ENCODE data around the gene ZNRF3.

DNA sequence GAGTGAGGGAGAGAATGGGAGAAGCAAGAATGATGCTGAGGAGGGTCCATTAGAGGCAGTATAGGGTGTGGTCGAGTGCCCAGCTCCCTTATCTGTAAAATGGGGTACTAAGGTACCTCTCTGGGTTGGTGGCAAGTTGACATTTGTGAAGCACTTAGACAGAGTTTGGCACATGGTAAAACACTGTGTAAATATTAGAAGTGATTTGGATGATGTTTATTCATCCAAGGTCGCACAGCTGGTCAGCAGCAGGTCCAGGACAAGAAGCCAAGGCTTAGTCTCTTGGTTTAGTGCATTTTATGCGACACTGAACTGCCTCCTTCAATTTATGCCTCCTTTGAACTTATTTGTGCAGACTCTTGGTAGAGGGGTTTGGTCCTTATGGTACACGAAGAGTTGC is 208.9 kb downstream of the ZNRF3 start:
- TF ChIP-seq CTCF (conservative IDR thresholded peaks at IDR 0.05; ENCODE audit: low read depth in 2 of 2) (no peak), POLR2AphosphoS5 (IDR thresholded peaks at IDR 0.05; ENCODE audit: low read depth) (no peak), EZH2phosphoT487 (IDR thresholded peaks at IDR 0.05; ENCODE audit: unreplicated experiment) (no peak), REST (IDR thresholded peaks at IDR 0.05; ENCODE audit: unreplicated experiment) (no peak), EZH2 (IDR thresholded peaks at IDR 0.05; ENCODE audit: low read depth, unreplicated experiment) (no peak)
